ENCODE measurements around the gene U2AF2. TPM values are rescaled to one million over a fixed set of nuclear protein-coding genes. Genes with fewer than 3 reads are reported as not detected.
"Not testable (repeated sequence)": the region's sequence is repeated elsewhere in the genome, so short reads cannot be mapped to it uniquely, and the experiment has no call there.

The U2AF2 gene
- total RNA-seq, 4 donors from 2014 or later: 68.4 to 115 (median 85.7) TPM

GRCh38 chr19:55705972-55706371 lies 51.1 kb downstream of the U2AF2 start:
- Histone ChIP-seq H3K9me3 (no peaks in the 10 kb centered on the region), H3K4me3 (replicated peaks in 1 of 3) (no peak overlapping the region), H3K27me3 (no peaks in the 10 kb centered on the region), H3K36me3 (peaks cover 0 to under 1% of the 10 kb centered on the region in 2 donors), H3K4me1 (no peaks in the 10 kb centered on the region), H3K27ac (no peak overlapping the region)
- 86 to 90% methylated on average over 3 of the region's 3 CpGs for WGBS, 2 donors
- TF ChIP-seq, protein P1, sequence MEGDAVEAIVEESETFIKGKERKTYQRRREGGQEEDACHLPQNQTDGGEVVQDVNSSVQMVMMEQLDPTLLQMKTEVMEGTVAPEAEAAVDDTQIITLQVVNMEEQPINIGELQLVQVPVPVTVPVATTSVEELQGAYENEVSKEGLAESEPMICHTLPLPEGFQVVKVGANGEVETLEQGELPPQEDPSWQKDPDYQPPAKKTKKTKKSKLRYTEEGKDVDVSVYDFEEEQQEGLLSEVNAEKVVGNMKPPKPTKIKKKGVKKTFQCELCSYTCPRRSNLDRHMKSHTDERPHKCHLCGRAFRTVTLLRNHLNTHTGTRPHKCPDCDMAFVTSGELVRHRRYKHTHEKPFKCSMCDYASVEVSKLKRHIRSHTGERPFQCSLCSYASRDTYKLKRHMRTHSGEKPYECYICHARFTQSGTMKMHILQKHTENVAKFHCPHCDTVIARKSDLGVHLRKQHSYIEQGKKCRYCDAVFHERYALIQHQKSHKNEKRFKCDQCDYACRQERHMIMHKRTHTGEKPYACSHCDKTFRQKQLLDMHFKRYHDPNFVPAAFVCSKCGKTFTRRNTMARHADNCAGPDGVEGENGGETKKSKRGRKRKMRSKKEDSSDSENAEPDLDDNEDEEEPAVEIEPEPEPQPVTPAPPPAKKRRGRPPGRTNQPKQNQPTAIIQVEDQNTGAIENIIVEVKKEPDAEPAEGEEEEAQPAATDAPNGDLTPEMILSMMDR (IDR thresholded peaks at IDR 0.05): no peak
- no peak for TF ChIP-seq POLR2A (IDR thresholded peaks at IDR 0.05)
- DNase-seq: no peak
- intact Hi-C loops (cut with DNase I): no loop called here

- Histone ChIP-seq H3K27ac (no peak overlapping the region), H3K36me3 (no peaks in the 10 kb centered on the region), H3K27me3 (no peaks in the 10 kb centered on the region), H3K9me3 (no peaks in the 10 kb centered on the region), H3K4me3 (replicated peaks in 1 of 3) (no peak overlapping the region), H3K4me1 (no peaks in the 10 kb centered on the region)
- intact Hi-C loops (cut with DNase I): no loop called here
- no peak for DNase-seq
- WGBS, 2 donors: 59% methylated on average over 18 of the region's 18 CpGs; no CpG with 5 or more reads in 1 of the 2 donors
- TF ChIP-seq, protein P1 (IDR thresholded peaks at IDR 0.05): no peak
- TF ChIP-seq POLR2A (IDR thresholded peaks at IDR 0.05): no peak
These were observed 56.9 kb downstream of the U2AF2 start for GRCh38 chr19:55711719-55712118.

- WGBS, 2 donors: 78 to 84% methylated on average over 2 of the region's 3 CpGs
- Histone ChIP-seq H3K9me3 (no peaks in the 10 kb centered on the region), H3K36me3 (no peaks in the 10 kb centered on the region), H3K4me3 (replicated peaks in 1 of 3) (no peak overlapping the region), H3K4me1 (no peaks in the 10 kb centered on the region), H3K27ac (no peak overlapping the region), H3K27me3 (no peaks in the 10 kb centered on the region)
- intact Hi-C loops (cut with DNase I): no loop called here
- DNase-seq: no peak
- TF ChIP-seq POLR2A (IDR thresholded peaks at IDR 0.05): no peak
- TF ChIP-seq, protein P1 (IDR thresholded peaks at IDR 0.05): no peak
These were observed 58.2 kb downstream of the U2AF2 start for GRCh38 chr19:55712804-55713631.

- intact Hi-C loops (cut with DNase I): no loop called here
- no peak overlapping the region for H3K4me3 ChIP-seq (replicated peaks in 1 of 3)
- H3K27me3 ChIP-seq: no peaks in the 10 kb centered on the region
- TF ChIP-seq POLR2A (IDR thresholded peaks at IDR 0.05): no peak
- TF ChIP-seq, protein P1 (IDR thresholded peaks at IDR 0.05): no peak
- WGBS, 2 donors: 69 to 78% methylated on average over 15 of the region's 15 CpGs
- H3K36me3 ChIP-seq: no peaks in the 10 kb centered on the region
- no peaks in the 10 kb centered on the region for H3K9me3 ChIP-seq
- no peak overlapping the region for H3K27ac ChIP-seq
- no peak for DNase-seq
- no peaks in the 10 kb centered on the region for H3K4me1 ChIP-seq
These were observed 61.7 kb downstream of the U2AF2 start for GRCh38 chr19:55716531-55716930.

DNA sequence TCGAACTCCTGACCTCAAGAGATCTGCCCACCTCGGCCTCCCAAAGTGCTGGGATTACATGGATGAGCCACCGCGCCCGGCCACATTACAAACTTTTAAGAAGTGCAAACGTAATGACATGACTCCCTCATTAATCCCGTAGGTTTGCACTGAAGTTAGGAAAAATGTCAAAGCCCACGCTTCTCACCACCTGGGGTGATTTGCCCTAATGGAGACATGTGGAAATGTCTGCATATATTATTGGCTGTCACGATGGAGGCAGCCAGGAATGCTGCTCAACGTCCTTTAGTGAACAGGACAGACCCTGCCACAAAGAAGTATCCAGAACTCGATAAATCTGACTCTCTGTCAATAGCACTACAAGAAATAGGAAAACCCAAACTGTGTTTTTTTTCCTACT lies 62.4 kb downstream of the U2AF2 start:
- TF ChIP-seq, protein P1 (IDR thresholded peaks at IDR 0.05): no peak
- TF ChIP-seq POLR2A (IDR thresholded peaks at IDR 0.05): no peak
- Histone ChIP-seq H3K27ac (no peak overlapping the region), H3K9me3 (no peaks in the 10 kb centered on the region), H3K4me1 (no peaks in the 10 kb centered on the region), H3K27me3 (no peaks in the 10 kb centered on the region), H3K4me3 (replicated peaks in 1 of 3) (no peak overlapping the region), H3K36me3 (no peaks in the 10 kb centered on the region)
- WGBS, 2 donors: 61 to 66% methylated on average over 11 of the region's 11 CpGs
- DNase-seq: no peak
- intact Hi-C loops (cut with DNase I): no loop called here

- intact Hi-C loops (cut with DNase I); H3K9me3 ChIP-seq; H3K4me3 ChIP-seq (replicated peaks in 1 of 3); H3K27ac ChIP-seq; DNase-seq; H3K36me3 ChIP-seq; H3K27me3 ChIP-seq; H3K4me1 ChIP-seq: not testable (repeated sequence)
- WGBS, 2 donors: 38 to 47% methylated on average over 13 of the region's 13 CpGs
These were observed 63.3 kb downstream of the U2AF2 start for GRCh38 chr19:55717879-55718711.
